ENCODE results near the gene LIPT2. TPM values are rescaled to one million over a fixed set of nuclear protein-coding genes. Genes with fewer than 3 reads are reported as not detected.

Gene LIPT2
- polyA plus RNA-seq, 3 donors from 2014 or later, result 6.4 to 13.4 (median 9.7) TPM

DNA sequence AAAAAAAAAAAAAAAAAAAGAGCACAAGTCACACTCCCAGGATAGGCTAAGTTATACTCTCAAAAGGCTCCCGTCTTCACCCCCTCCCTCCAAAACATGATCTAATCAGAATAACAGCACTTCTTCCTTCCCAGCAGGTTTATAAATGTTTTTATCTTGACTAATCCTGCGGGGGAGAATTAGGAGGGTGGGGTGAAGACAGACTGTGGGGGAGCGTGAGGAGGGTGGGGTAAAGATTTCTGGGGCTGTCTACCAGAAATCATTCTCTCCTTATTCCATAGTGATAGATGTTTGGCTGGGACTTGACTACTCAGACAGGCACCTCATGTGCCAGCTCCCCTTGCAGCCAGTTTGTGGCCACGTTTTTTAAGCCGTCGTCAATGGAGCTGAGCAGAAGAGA, 43.2 kb downstream of the LIPT2 start:
- Mint-ChIP-seq H3K4me3 (no peak overlapping the region), H3K9me3 (no peaks in the 10 kb centered on the region), H3K27me3 (ENCODE audit: low read depth in 3 of 3) (peaks cover 4 to 10% (median 9%) of the 10 kb centered on the region in 3 donors), H3K4me1 (no peaks in the 10 kb centered on the region), H3K36me3 (no peaks in the 10 kb centered on the region), H3K27ac (no peak overlapping the region)
- no peak for DNase-seq

DNA sequence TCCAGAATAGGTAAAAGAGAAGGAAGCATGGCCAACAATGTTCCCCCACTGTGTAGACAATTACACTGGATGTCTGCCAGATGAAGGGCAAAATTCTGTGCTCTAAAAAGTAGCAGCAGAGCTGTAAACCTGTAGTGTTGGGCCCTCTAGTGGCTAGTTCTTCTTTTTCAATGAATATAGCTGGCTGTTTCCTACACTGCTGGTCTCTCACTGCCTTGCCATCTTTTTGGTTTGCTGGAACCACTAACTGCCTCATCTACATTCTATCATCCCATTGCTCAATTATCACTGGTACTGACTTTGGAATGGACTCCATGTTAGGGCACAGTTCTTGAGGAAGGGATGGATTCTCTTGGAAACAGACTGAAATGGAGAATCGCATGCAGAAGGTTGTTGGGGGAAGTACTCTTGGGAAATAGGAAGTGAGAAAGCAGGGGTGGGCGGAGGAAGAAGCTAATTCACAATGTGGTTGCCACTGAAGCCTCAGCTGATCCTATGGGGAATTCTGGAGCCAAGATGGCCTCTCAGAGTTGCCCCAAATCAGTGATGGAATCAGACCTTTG, 44.1 kb downstream of the LIPT2 start:
- H3K4me3 Mint-ChIP-seq, result no peak overlapping the region
- no peak overlapping the region for H3K27ac Mint-ChIP-seq
- peaks cover 6 to 11% (median 10%) of the 10 kb centered on the region in 3 donors for H3K27me3 Mint-ChIP-seq (ENCODE audit: low read depth in 3 of 3)
- H3K4me1 Mint-ChIP-seq, result no peaks in the 10 kb centered on the region
- H3K9me3 Mint-ChIP-seq, result no peaks in the 10 kb centered on the region
- peak; percentile 40 to 57 (median 48) for DNase-seq
- H3K36me3 Mint-ChIP-seq, result no peaks in the 10 kb centered on the region

DNA sequence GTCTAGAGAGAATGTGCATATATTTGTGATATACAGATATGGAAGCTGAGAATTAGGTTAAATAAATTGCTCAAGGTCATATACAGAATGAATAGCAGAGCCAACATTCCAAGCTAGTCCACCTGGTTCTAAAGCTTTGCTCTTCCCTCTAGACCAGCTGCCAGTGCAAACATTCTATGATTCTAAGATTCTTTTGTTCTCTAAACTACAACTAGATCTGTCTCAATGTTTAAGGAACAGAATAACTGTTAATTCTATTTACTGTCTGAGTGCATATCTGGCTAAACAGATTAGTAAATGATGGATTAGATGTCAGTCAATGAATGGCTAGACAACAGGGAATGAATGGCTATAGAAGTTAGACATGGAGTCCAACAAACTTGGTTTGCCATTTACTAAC, 45.8 kb downstream of the LIPT2 start:
- H3K9me3 Mint-ChIP-seq, result no peaks in the 10 kb centered on the region
- no peak overlapping the region for H3K27ac Mint-ChIP-seq
- no peaks in the 10 kb centered on the region for H3K36me3 Mint-ChIP-seq
- no peaks in the 10 kb centered on the region for H3K4me1 Mint-ChIP-seq
- no peak overlapping the region for H3K4me3 Mint-ChIP-seq
- H3K27me3 Mint-ChIP-seq (ENCODE audit: low read depth in 3 of 3), result peaks cover 5 to 11% (median 7%) of the 10 kb centered on the region in 3 donors
- no peak for DNase-seq

DNA sequence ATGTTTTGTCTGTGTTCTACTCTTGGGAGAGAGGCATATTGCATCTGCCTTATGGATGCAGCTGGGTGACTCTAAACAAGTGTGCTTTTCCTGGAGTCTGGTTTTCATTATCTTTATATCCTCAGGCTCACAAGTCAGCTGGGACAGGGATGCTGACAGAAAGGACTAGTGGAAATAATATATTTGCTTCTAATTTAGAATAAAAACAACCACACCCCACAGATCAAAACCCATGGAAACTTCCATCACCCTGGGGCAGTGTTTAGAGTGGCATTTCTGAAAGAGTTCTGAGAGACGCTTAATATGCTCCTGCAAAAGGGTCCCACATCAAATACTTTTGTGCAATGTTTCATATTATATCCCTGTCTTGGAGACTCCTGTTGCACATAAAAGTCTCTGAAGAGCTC, 47.0 kb downstream of the LIPT2 start:
- Mint-ChIP-seq H3K27ac (no peak overlapping the region), H3K4me1 (no peaks in the 10 kb centered on the region), H3K4me3 (no peak overlapping the region), H3K27me3 (ENCODE audit: low read depth in 3 of 3) (peaks cover 4 to 5% (median 5%) of the 10 kb centered on the region in 3 donors), H3K9me3 (no peaks in the 10 kb centered on the region), H3K36me3 (no peaks in the 10 kb centered on the region)
- no peak for DNase-seq

DNA sequence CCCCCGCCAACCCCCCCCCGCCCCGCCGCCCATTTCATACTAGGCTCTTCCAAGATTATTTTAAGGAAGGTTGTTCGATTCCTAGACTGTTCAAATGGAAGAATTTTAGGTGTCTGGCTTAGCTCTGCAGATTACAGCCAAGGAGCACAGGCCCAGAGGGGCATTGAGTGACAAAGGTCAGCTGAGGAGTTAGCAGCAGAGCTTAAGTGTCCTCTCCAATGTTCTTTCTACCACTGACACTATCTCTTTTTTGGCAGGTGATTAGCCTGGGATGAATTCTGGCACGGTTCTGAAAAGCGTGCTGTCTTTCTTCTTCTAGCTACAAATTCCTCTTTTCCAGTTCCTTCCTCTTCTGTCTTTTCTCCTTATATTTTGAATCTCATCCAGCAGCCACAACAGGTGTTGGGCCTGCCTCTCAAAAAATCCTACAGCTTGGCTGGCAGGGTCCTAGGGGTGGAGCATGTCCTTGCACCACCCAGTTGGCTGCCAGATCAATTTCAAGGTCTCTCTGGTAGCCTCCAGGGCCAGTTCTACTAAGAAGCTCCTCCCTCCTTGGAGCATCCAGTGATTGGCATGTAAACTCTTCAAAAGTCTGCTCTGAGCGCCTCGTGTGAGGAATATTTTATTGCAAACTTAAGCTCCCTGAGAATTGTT, 49.2 kb downstream of the LIPT2 start:
- Mint-ChIP-seq H3K27ac (no peak overlapping the region), H3K4me1 (no peaks in the 10 kb centered on the region), H3K9me3 (no peaks in the 10 kb centered on the region), H3K36me3 (no peaks in the 10 kb centered on the region), H3K4me3 (no peak overlapping the region), H3K27me3 (ENCODE audit: low read depth in 3 of 3) (peaks cover 3 to 5% (median 5%) of the 10 kb centered on the region in 3 donors)
- no peak for DNase-seq

DNA sequence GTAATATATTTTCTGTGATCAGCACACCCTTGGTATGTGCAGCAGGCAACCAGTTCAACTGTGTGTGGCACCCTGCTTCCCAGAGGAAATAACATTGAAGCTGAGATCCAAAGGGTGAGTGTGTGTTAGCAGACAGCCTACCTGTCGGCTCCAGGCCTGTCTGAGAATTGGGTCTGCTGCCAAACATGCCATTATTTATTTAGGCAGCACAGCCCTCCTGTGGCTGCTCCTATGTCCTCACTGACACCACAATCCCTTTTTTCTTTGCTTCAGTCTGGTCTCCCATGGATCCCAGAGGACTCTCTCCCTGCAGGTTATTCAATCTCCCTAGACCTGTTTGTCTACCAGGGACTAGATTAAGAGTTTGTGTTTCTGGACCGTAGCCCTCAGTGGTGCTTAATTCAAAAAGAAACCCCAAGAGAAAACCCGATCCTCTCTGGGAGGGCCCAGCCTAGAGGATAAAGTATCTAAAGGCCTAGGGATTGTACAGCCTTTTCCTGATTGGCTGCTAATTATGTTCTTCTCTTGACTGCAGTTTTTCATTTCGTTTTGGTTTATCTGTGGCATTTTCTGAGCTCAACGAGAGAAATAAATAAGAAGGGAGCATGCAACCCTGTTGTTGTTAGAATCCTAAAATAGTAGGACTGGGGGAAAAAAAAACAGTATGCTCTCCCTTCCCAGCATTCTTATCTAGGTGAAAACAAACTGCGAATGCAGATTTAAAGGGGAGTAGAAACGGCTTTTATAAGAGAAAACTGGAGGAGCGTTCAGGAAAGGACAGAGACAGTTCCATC, 50.3 kb downstream of the LIPT2 start:
- no peaks in the 10 kb centered on the region for H3K36me3 Mint-ChIP-seq
- no peaks in the 10 kb centered on the region for H3K9me3 Mint-ChIP-seq
- no peak overlapping the region for H3K27ac Mint-ChIP-seq
- H3K27me3 Mint-ChIP-seq (ENCODE audit: low read depth in 3 of 3), result peaks cover 5% of the 10 kb centered on the region in 3 donors
- DNase-seq, result no peak
- H3K4me1 Mint-ChIP-seq, result no peaks in the 10 kb centered on the region
- no peak overlapping the region for H3K4me3 Mint-ChIP-seq

DNA sequence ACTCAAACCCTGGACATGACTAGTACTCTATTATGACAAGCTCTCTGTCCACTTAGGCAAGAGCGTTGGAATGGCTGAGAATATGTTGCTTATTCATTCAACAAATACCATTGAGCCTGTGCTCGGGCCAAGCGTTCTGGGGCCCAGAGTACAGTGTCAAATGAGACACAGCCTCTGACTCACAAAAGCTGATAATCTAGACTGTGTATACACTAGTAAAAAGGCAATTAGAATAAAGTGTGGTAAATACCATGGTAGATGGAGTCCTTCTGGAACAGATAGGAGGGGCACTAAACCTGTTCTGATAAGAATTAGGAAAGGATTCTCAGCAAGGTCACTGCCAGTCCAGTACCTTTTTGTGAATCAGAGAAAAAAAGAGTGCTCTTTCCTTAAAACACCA, 50.9 kb downstream of the LIPT2 start:
- no peaks in the 10 kb centered on the region for H3K36me3 Mint-ChIP-seq
- H3K4me1 Mint-ChIP-seq, result no peaks in the 10 kb centered on the region
- H3K9me3 Mint-ChIP-seq, result no peaks in the 10 kb centered on the region
- no peak overlapping the region for H3K27ac Mint-ChIP-seq
- peaks cover 3 to 5% (median 5%) of the 10 kb centered on the region in 3 donors for H3K27me3 Mint-ChIP-seq (ENCODE audit: low read depth in 3 of 3)
- DNase-seq, result no peak
- no peak overlapping the region for H3K4me3 Mint-ChIP-seq

Other genes starting within 250 kb of the LIPT2 start
- not detected for gene P4HA3, start 182.1 kb downstream of the LIPT2 start, polyA plus RNA-seq
- gene PGM2L1, start 95.3 kb downstream of the LIPT2 start, polyA plus RNA-seq, result 1 to 10 TPM; 2.7 to 4.7 (median 3.0) TPM
- gene KCNE3, start 26.2 kb downstream of the LIPT2 start, polyA plus RNA-seq, result under 1 TPM in 1 of 3 donors, not detected in 2; 0.54 TPM
- gene POLD3, start 98.9 kb upstream of the LIPT2 start, polyA plus RNA-seq, result 10 to 100 TPM; 10.5 to 20.7 (median 12.8) TPM
- not detected for gene CHRDL2, start 237.7 kb upstream of the LIPT2 start, polyA plus RNA-seq